KMS-11 (cell line): ENCODE data around the gene AIFM1.

Experiments
- H2AFZ ChIP-seq: fragments of 200-600 bp; sonication (generic); 2 replicates; pipeline ENCODE4 v1.6.1; 2016; ENCODE audit warnings: antibody characterized with exemption, mixed run types, low read depth
- H3K27ac ChIP-seq: fragments of 200-600 bp; sonication (generic); 2 replicates; pipeline ENCODE4 v1.6.1; 2016; ENCODE audit warnings: mild to moderate bottlenecking, mixed run types
- H3K27me3 ChIP-seq: fragments of 200-600 bp; sonication (generic); 2 replicates; pipeline ENCODE4 v1.6.1; 2017; ENCODE audit warnings: mild to moderate bottlenecking, low read depth, mixed run types, moderate library complexity; ENCODE audit not compliant: insufficient read depth
- H3K36me3 ChIP-seq: fragments of 200-600 bp; sonication (generic); 2 replicates; pipeline ENCODE4 v1.6.1; 2017; ENCODE audit warnings: mild to moderate bottlenecking, mixed run types; ENCODE audit not compliant: insufficient read depth
- H3K4me1 ChIP-seq: fragments of 200-600 bp; sonication (generic); 2 replicates; pipeline ENCODE4 v1.6.1; 2016; ENCODE audit warnings: mild to moderate bottlenecking, low read depth, mixed run types; ENCODE audit not compliant: poor library complexity, severe bottlenecking
- H3K4me2 ChIP-seq: fragments of 200-600 bp; sonication (generic); 2 replicates; pipeline ENCODE4 v1.7.0; 2016; ENCODE audit warnings: mild to moderate bottlenecking, mixed run types
- H3K4me3 ChIP-seq: fragments of 200-600 bp; sonication (generic); IDR thresholded peaks from 2 replicates; pipeline ENCODE4 v1.6.1; 2017; ENCODE audit warnings: low read depth, low read length, mixed read lengths; ENCODE audit not compliant: insufficient read depth
- H3K79me2 ChIP-seq: fragments of 200-600 bp; sonication (generic); 2 replicates; pipeline ENCODE4 v1.6.1; 2016; ENCODE audit warnings: low read depth, mixed run types; ENCODE audit not compliant: insufficient read depth
- H3K9ac ChIP-seq: fragments of 200-600 bp; sonication (generic); 2 replicates; pipeline ENCODE4 v1.6.1; 2016; ENCODE audit warnings: mild to moderate bottlenecking, mixed run types
- H4K20me1 ChIP-seq: fragments of 200-600 bp; sonication (generic); 2 replicates; pipeline ENCODE4 v1.6.1; 2016; ENCODE audit warnings: mild to moderate bottlenecking, mixed run types; ENCODE audit not compliant: insufficient read depth
- CTCF ChIP-seq: fragments of 200-600 bp; sonication (generic); conservative IDR thresholded peaks from 2 replicates; pipeline ENCODE4 v1.6.1; 2017; ENCODE audit warnings: low read depth, mild to moderate bottlenecking, antibody characterized with exemption, low read length, moderate library complexity, mixed read lengths

AIFM1 gene

GRCh38 chrX:130170752-130171445 lies 5.3 kb upstream of the AIFM1 start:
- H3K79me2 ChIP-seq = no peaks in the 10 kb centered on the region
- no peak overlapping the region for H2AFZ ChIP-seq
- no peak for TF ChIP-seq CTCF
- H3K9ac ChIP-seq = no peak overlapping the region
- no peaks in the 10 kb centered on the region for H3K27me3 ChIP-seq
- peaks cover 60% of the 10 kb centered on the region for H3K4me1 ChIP-seq
- no peak overlapping the region for H3K27ac ChIP-seq
- no peaks in the 10 kb centered on the region for H4K20me1 ChIP-seq
- H3K4me2 ChIP-seq = no peak overlapping the region
- H3K4me3 ChIP-seq = no peak overlapping the region
- H3K36me3 ChIP-seq = no peaks in the 10 kb centered on the region

GRCh38 chrX:130167040-130167439 lies 1.4 kb upstream of the AIFM1 start:
- H3K4me3 ChIP-seq = no peak overlapping the region
- H3K36me3 ChIP-seq = no peaks in the 10 kb centered on the region
- peak overlapping the region; percentile 61; the same call in 1 of the 2 replicates for H2AFZ ChIP-seq
- no peak for TF ChIP-seq CTCF
- peaks cover 45% of the 10 kb centered on the region for H3K4me1 ChIP-seq
- no peaks in the 10 kb centered on the region for H3K27me3 ChIP-seq
- peak overlapping the region; percentile 90; the same call in 1 of the 2 replicates for H3K27ac ChIP-seq
- peaks cover 34% of the 10 kb centered on the region for H3K79me2 ChIP-seq
- peak overlapping the region; percentile 77; the same call in 1 of the 2 replicates for H3K9ac ChIP-seq
- H4K20me1 ChIP-seq = no peaks in the 10 kb centered on the region
- H3K4me2 ChIP-seq = peak overlapping the region; percentile 78

- no peak for TF ChIP-seq CTCF
- Histone ChIP-seq H3K79me2 (peaks cover 39% of the 10 kb centered on the region), H3K36me3 (no peaks in the 10 kb centered on the region), H4K20me1 (no peaks in the 10 kb centered on the region), H3K27me3 (no peaks in the 10 kb centered on the region), H3K4me2 (peak overlapping the region; percentile 78), H3K27ac (peak overlapping the region; percentile 90), H3K4me1 (peaks cover 42% of the 10 kb centered on the region), H3K4me3 (peak overlapping the region; percentile 35), H2AFZ (peak overlapping the region; percentile 61), H3K9ac (peak overlapping the region; percentile 77)
Observed at GRCh38 chrX:130166503-130166777, 799 bp upstream of the AIFM1 start.

GRCh38 chrX:130165181-130165702 lies 399 bp downstream of the AIFM1 start:
- TF ChIP-seq CTCF = no peak
- Histone ChIP-seq H3K4me2 (peak overlapping the region; percentile 96), H3K4me3 (no peak overlapping the region), H2AFZ (peak overlapping the region; percentile 61), H3K27me3 (no peaks in the 10 kb centered on the region), H4K20me1 (no peaks in the 10 kb centered on the region), H3K27ac (peak overlapping the region; percentile 90), H3K4me1 (peaks cover 44% of the 10 kb centered on the region), H3K36me3 (no peaks in the 10 kb centered on the region), H3K79me2 (peaks cover 46% of the 10 kb centered on the region), H3K9ac (peak overlapping the region; percentile 77)
